ENCODE measurements around the gene HCN2. TPM values are rescaled to one million over a fixed set of nuclear protein-coding genes. Genes with fewer than 3 reads are reported as not detected.
A peak's percentile ranks its signal among the peaks of the same experiment; 100 is the strongest.
"Not testable (repeated sequence)": the region's sequence is repeated elsewhere in the genome, so short reads cannot be mapped to it uniquely, and the experiment has no call there.

Gene HCN2
- total RNA-seq, 4 donors from 2014 or later = 0.12 to 0.27 (median 0.21) TPM

DNA sequence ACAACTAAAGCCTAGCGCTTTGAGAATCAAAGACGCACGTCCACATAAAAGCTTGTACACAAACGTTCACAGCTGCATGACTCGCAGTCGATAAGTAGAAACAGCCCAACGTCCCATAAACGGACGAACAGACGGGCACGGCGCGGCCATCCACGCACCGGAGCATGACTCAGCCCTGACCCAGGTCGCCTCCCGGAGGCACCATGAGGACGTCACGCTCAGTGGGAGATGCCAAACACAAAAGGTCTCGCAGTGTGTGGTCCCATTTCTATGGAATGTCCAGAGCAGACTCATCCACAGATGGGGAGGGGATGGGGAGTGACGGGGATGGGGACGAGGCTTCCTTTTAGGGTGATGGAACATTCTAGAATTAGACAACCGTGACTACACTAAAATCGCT lies 34.3 kb downstream of the HCN2 start:
- WGBS, 2 donors (ENCODE audit: low coverage in 1 of 2) = 70 to 72% methylated on average over 8 to 24 of the region's 24 CpGs
- H3K27ac ChIP-seq = no peak overlapping the region
- no peak overlapping the region for H3K4me3 ChIP-seq
- TF ChIP-seq EP300 (IDR thresholded peaks at IDR 0.05) (no peak), POLR2AphosphoS5 (IDR thresholded peaks at IDR 0.05) (no peak), POLR2A (IDR thresholded peaks at IDR 0.05) (no peak)
- TF ChIP-seq, protein P1, sequence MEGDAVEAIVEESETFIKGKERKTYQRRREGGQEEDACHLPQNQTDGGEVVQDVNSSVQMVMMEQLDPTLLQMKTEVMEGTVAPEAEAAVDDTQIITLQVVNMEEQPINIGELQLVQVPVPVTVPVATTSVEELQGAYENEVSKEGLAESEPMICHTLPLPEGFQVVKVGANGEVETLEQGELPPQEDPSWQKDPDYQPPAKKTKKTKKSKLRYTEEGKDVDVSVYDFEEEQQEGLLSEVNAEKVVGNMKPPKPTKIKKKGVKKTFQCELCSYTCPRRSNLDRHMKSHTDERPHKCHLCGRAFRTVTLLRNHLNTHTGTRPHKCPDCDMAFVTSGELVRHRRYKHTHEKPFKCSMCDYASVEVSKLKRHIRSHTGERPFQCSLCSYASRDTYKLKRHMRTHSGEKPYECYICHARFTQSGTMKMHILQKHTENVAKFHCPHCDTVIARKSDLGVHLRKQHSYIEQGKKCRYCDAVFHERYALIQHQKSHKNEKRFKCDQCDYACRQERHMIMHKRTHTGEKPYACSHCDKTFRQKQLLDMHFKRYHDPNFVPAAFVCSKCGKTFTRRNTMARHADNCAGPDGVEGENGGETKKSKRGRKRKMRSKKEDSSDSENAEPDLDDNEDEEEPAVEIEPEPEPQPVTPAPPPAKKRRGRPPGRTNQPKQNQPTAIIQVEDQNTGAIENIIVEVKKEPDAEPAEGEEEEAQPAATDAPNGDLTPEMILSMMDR (IDR thresholded peaks at IDR 0.05) = no peak
- no peaks in the 10 kb centered on the region for H3K9me3 ChIP-seq
- H3K4me1 ChIP-seq = peaks cover 0 to 1% (median 0%) of the 10 kb centered on the region in 3 donors
- no peaks in the 10 kb centered on the region for H3K27me3 ChIP-seq
- ATAC-seq = no peak
- H3K36me3 ChIP-seq = peaks cover 0 to 93% of the 10 kb centered on the region in 2 donors

DNA sequence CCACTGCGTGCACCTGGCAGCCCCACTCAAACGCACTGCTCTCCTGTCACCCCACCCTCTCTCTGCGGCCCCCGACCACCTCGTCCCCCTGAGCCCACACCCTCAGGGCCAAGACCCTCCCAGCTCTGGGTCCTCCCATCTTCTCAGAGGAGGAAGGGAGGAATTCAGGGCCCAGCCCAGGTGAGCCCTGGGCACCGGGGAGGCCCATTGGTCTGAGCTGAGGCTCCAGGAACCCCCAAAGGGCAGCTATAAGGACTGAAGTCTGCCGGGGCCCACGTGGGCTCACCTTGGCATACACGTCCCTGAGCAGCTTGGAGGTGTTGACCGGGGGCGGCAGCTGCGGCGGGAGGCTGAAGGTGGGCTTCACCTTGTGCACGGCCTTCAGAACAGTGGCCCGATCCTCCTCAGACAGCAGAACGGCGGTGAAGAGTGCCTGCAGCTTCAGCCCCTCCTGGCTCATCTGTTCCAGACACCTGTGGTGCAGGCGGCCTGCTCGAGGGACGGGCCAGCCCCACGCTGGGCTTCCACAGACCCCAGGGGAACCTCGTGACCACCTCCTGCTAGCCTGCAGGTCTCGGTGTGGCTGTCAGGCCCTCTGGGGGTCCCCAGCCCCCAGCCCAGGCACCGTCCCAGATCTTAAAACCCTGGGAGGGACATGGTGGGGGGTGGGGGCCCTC lies 34.9 kb downstream of the HCN2 start:
- TF ChIP-seq POLR2A (IDR thresholded peaks at IDR 0.05) (no peak), EP300 (IDR thresholded peaks at IDR 0.05) (no peak), POLR2AphosphoS5 (IDR thresholded peaks at IDR 0.05) (no peak)
- TF ChIP-seq, protein P1 (IDR thresholded peaks at IDR 0.05) = no peak
- H3K4me3 ChIP-seq = no peak overlapping the region
- whole genome bisulfite sequencing, 2 donors (ENCODE audit: low coverage in 1 of 2) = 83 to 100% methylated on average over 1 to 2 of the region's 24 CpGs
- no peaks in the 10 kb centered on the region for H3K9me3 ChIP-seq
- peaks cover 0 to 93% of the 10 kb centered on the region in 2 donors for H3K36me3 ChIP-seq
- H3K27ac ChIP-seq = peak overlapping the region in 1 of 4 donors; percentile 17
- no peak for ATAC-seq
- H3K4me1 ChIP-seq = peaks cover 0 to 7% (median 0%) of the 10 kb centered on the region in 3 donors
- H3K27me3 ChIP-seq = no peaks in the 10 kb centered on the region

DNA sequence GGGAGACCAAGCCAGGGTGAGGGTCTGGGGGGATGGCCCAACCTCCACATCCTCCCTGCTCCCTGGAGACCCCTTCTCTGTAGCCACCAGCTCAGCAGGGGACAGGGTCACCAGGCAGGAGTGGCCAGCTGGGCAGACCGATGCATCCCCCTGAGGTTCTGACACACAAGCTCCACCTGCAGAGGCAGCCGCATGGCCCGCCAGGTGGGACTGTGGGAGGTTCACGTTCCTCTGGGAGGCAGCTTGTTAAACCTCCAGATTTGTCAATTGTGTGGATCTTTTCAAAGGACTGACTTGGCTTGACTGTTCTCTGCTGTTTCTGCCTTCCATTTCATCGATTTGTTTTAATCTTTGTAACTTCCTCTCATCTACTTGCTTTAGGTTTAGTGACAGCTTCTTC lies 35.6 kb downstream of the HCN2 start:
- H3K4me1 ChIP-seq = peaks cover 0 to 14% (median 0%) of the 10 kb centered on the region in 3 donors
- no peak for ATAC-seq
- no peak overlapping the region for H3K4me3 ChIP-seq
- no peak overlapping the region for H3K27ac ChIP-seq
- TF ChIP-seq POLR2AphosphoS5 (IDR thresholded peaks at IDR 0.05) (no peak), POLR2A (IDR thresholded peaks at IDR 0.05) (no peak), EP300 (IDR thresholded peaks at IDR 0.05) (no peak)
- TF ChIP-seq, protein P1 (IDR thresholded peaks at IDR 0.05) = no peak
- H3K27me3 ChIP-seq = no peaks in the 10 kb centered on the region
- H3K36me3 ChIP-seq = peaks cover 0 to 93% of the 10 kb centered on the region in 2 donors
- no peaks in the 10 kb centered on the region for H3K9me3 ChIP-seq
- WGBS, 2 donors (ENCODE audit: low coverage in 1 of 2) = 95% methylated on average over 5 of the region's 5 CpGs; no CpG with 5 or more reads in 1 of the 2 donors

DNA sequence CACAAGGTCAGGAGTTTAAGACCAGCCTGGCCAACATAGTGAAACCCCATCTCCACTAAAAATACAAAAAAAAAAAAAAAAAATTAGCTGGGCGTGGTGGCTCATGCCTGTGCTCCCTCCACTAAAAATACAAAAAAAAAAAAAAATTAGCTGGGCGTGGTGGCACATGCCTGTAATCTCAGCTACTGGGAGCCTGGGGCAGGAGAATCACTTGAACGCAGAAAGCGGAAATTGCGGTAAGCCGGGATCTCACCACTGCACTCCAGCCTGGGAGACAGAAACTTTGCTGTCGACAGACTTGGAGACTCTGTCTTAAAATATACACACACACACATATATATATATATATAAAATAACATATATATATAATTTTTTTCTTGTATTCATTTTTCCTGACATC lies 36.9 kb downstream of the HCN2 start:
- not testable (repeated sequence) for H3K27ac ChIP-seq, ATAC-seq, H3K4me3 ChIP-seq, H3K27me3 ChIP-seq, H3K9me3 ChIP-seq
- peaks cover 0 to 87% of the 10 kb centered on the region in 2 donors for H3K36me3 ChIP-seq
- peaks cover 0 to 26% (median 0%) of the 10 kb centered on the region in 3 donors for H3K4me1 ChIP-seq
- 92% methylated on average over 5 to 6 of the region's 7 CpGs for WGBS, 2 donors (ENCODE audit: low coverage in 1 of 2)

DNA sequence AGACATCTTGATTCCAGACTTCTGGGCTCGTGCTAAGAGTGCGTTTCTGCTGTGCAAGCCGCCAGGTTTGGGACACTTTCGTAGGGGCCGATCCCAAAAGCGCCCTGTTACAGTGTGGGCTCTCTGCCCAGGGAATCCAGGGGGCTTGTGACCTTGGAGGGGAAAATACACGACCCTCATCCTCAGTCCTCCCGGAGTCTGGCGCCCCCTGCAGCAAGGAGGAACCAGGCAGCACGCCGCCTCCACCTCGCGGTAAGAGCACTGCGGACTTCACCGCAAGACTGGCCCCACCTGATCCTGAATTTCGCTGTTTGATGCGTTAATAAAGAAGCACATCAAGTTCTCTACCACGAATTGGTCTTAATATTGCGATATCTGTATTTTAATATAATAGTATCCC lies 38.5 kb downstream of the HCN2 start:
- Histone ChIP-seq H3K4me1 (peaks cover 0 to 42% (median 9%) of the 10 kb centered on the region in 3 donors), H3K4me3 (no peak overlapping the region), H3K9me3 (no peaks in the 10 kb centered on the region), H3K27ac (no peak overlapping the region), H3K36me3 (peaks cover 0 to 74% of the 10 kb centered on the region in 2 donors), H3K27me3 (no peaks in the 10 kb centered on the region)
- WGBS, 2 donors (ENCODE audit: low coverage in 1 of 2) = 66 to 93% methylated on average over 5 to 8 of the region's 19 CpGs
- no peak for ATAC-seq
- TF ChIP-seq, protein P1 (IDR thresholded peaks at IDR 0.05) = peak in 1 of 4 experiments; percentile 21
- TF ChIP-seq POLR2A (IDR thresholded peaks at IDR 0.05) = no peak

DNA sequence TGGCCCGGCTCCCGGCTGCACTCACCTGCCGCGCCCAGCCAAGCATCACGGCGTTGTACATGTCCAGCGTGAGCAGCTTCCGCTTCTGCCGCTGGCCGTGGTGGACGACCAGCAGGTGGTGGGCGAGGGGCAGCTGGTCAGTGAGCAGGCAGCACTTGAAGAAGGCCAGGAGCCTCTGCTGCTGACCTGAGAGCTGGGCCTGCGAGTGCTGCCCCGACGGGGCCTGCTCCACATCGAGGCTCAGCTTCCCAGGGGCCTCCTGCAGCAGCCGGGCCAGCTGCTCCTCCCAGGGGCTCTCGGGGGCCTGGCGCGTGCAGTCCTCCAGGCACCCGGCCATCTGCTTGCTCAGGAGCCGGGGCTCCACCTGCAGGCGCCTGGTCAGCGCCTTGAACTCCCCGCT lies 39.8 kb downstream of the HCN2 start:
- not testable (repeated sequence) for H3K27ac ChIP-seq, ATAC-seq, H3K4me3 ChIP-seq, H3K27me3 ChIP-seq, H3K9me3 ChIP-seq
- 94% methylated on average over 4 of the region's 25 CpGs; no CpG with 5 or more reads in 1 of the 2 donors for WGBS, 2 donors (ENCODE audit: low coverage in 1 of 2)
- H3K4me1 ChIP-seq = peaks cover 3 to 50% (median 14%) of the 10 kb centered on the region in 3 donors
- peaks cover 0 to 61% of the 10 kb centered on the region in 2 donors for H3K36me3 ChIP-seq
